GM23338 (cell line): ENCODE results near the gene PRKCQ. TPM values are rescaled to one million over a fixed set of nuclear protein-coding genes. Genes with fewer than 3 reads are reported as not detected.

Experiments
- ATAC-seq: fragments of 200-7000 bp; cut with Tn5 transposase; 3 replicates; pipeline ENCODE4 v1.9.1; 2020
- DNase-seq: peaks from one replicate; pipeline ENCODE4 v3.0.0-alpha.2; 2015; ENCODE audit warnings: low spot score
- H2AFZ ChIP-seq: fragments of 200-600 bp; sonication (generic); 2 replicates; pipeline ENCODE4 v1.8.0; 2016; ENCODE audit warnings: antibody characterized with exemption, mild to moderate bottlenecking, moderate library complexity
- H3F3A ChIP-seq: fragments of 200-600 bp; sonication (generic); replicated peaks from 2 replicates; pipeline ENCODE4 v1.8.0; 2017; ENCODE audit warnings: antibody characterized with exemption, mixed run types, low read depth
- H3K27ac ChIP-seq: fragments of 200-600 bp; sonication (generic); 2 replicates; pipeline ENCODE4 v1.6.1; 2016; ENCODE audit warnings: low read depth
- H3K27me3 ChIP-seq: fragments of 200-600 bp; sonication (generic); 2 replicates; pipeline ENCODE4 v1.8.0; 2016; ENCODE audit warnings: mild to moderate bottlenecking, mixed run types, moderate library complexity; ENCODE audit not compliant: insufficient read depth
- H3K36me3 ChIP-seq: fragments of 200-600 bp; sonication (generic); 2 replicates; pipeline ENCODE4 v1.8.0; 2016; ENCODE audit warnings: mild to moderate bottlenecking; ENCODE audit not compliant: insufficient read depth
- H3K4me1 ChIP-seq: fragments of 200-600 bp; sonication (generic); 2 replicates; pipeline ENCODE4 v1.8.0; 2016; ENCODE audit warnings: mild to moderate bottlenecking, moderate library complexity; ENCODE audit not compliant: insufficient read depth
- H3K4me2 ChIP-seq: fragments of 200-600 bp; sonication (generic); 2 replicates; pipeline ENCODE4 v1.7.1; 2017; ENCODE audit warnings: mixed run types
- H3K4me3 ChIP-seq: fragments of 200-600 bp; sonication (generic); 2 replicates; pipeline ENCODE4 v1.6.1; 2016; ENCODE audit warnings: mixed run types
- H3K79me2 ChIP-seq: fragments of 200-600 bp; sonication (generic); replicated peaks from 2 replicates; pipeline ENCODE4 v1.8.0; 2017; ENCODE audit warnings: mild to moderate bottlenecking; ENCODE audit not compliant: insufficient read depth
- H3K9me2 ChIP-seq: fragments of 200-600 bp; sonication (generic); 2 replicates; pipeline ENCODE4 v1.8.0; 2017; ENCODE audit not compliant: insufficient read depth
- H4K20me1 ChIP-seq: fragments of 200-600 bp; sonication (generic); replicated peaks from 2 replicates; pipeline ENCODE4 v1.8.0; 2017; ENCODE audit warnings: mild to moderate bottlenecking; ENCODE audit not compliant: insufficient read depth
- H3K27ac Mint-ChIP-seq: 2 replicates; pipeline ENCODE4 v1.8.0; 2020; ENCODE audit warnings: inconsistent platforms, mild to moderate bottlenecking, moderate library complexity, mixed read lengths
- H3K27me3 Mint-ChIP-seq: 3 replicates; pipeline ENCODE4 v1.8.0; 2022; ENCODE audit warnings: low read depth, mild to moderate bottlenecking, moderate library complexity, mixed read lengths, inconsistent platforms; ENCODE audit not compliant: insufficient read depth, poor library complexity
- H3K36me3 Mint-ChIP-seq: 3 replicates; pipeline ENCODE4 v1.8.0; 2021; ENCODE audit warnings: low read depth, mild to moderate bottlenecking, inconsistent platforms, moderate library complexity, mixed read lengths
- H3K4me1 Mint-ChIP-seq: 3 replicates; pipeline ENCODE4 v1.8.0; 2020; ENCODE audit warnings: mild to moderate bottlenecking, inconsistent platforms, mixed read lengths
- H3K4me3 Mint-ChIP-seq: 3 replicates; pipeline ENCODE4 v1.8.0; 2021; ENCODE audit warnings: moderate library complexity, mild to moderate bottlenecking, inconsistent platforms, mixed read lengths
- H3K9me3 Mint-ChIP-seq: 3 replicates; pipeline ENCODE4 v1.8.0; 2020; ENCODE audit warnings: moderate library complexity, mild to moderate bottlenecking, inconsistent platforms, mixed read lengths
- CREB1 ChIP-seq: fragments of 250-450 bp; sonication (Bioruptor Pico); IDR thresholded peaks from 2 replicates; pipeline ENCODE4 v1.5.0; 2020; ENCODE audit warnings: low read depth, mild to moderate bottlenecking, moderate library complexity
- ETS1 ChIP-seq: IDR thresholded peaks from 2 replicates; pipeline ENCODE4 v1.6.1; 2016; ENCODE audit warnings: antibody characterized with exemption
- EZH2 ChIP-seq: fragments of 200-600 bp; sonication (generic); IDR thresholded peaks from one replicate; pipeline ENCODE4 v1.8.0; 2017; ENCODE audit warnings: antibody characterized with exemption, mild to moderate bottlenecking, low read depth; ENCODE audit not compliant: unreplicated experiment
- EZH2phosphoT487 ChIP-seq: fragments of 200-600 bp; sonication (generic); IDR thresholded peaks from one replicate; pipeline ENCODE4 v1.8.1; 2018; ENCODE audit warnings: antibody characterized with exemption; ENCODE audit not compliant: unreplicated experiment
- JUNB ChIP-seq: IDR thresholded peaks from one replicate; pipeline ENCODE4 v1.6.1; 2016; ENCODE audit warnings: antibody characterized with exemption; ENCODE audit not compliant: unreplicated experiment
- POLR2AphosphoS5 ChIP-seq: IDR thresholded peaks from 2 replicates; pipeline ENCODE4 v1.6.1; 2016; ENCODE audit warnings: antibody characterized with exemption, low read depth
- REST ChIP-seq: IDR thresholded peaks from one replicate; pipeline ENCODE4 v1.6.1; 2018; ENCODE audit warnings: antibody characterized with exemption; ENCODE audit not compliant: unreplicated experiment
- STAT1 ChIP-seq: IDR thresholded peaks from one replicate; pipeline ENCODE4 v1.6.1; 2016; ENCODE audit warnings: antibody characterized with exemption; ENCODE audit not compliant: unreplicated experiment
- ZNF114 ChIP-seq: fragments of 250-450 bp; sonication (Bioruptor Pico); IDR thresholded peaks from 2 replicates; pipeline ENCODE4 v1.5.0; 2020; ENCODE audit warnings: mild to moderate bottlenecking, moderate library complexity
- ZNF331 ChIP-seq: fragments of 250-450 bp; sonication (Bioruptor Pico); IDR thresholded peaks from 2 replicates; pipeline ENCODE4 v1.5.0; 2020; ENCODE audit warnings: low read depth, mild to moderate bottlenecking, moderate library complexity
- ZNF462 ChIP-seq: fragments of 250-450 bp; sonication (Bioruptor Pico); IDR thresholded peaks from 2 replicates; pipeline ENCODE4 v1.5.0; 2020; ENCODE audit warnings: mild to moderate bottlenecking, moderate library complexity
- polyA plus RNA-seq: library from polyadenylated mRNA; unstranded; fragments of >200 nt; fragmentation: Nextera tagmentation; extraction: Ambion mirVana; gene quantifications from 2 replicates; pipeline ENCODE4 v1.2.1, GENCODE V29; 2016
- total RNA-seq: library from RNA; depleted of rRNA; stranded (reverse); fragments of >200 nt; shearing (Covaris generic); gene quantifications from 2 replicates; pipeline ENCODE4 v1.2.3, GENCODE V29; 2014

Gene PRKCQ
- total and polyA plus RNA-seq, 2 experiments from 2014 or later: 12.6 to 28.5 TPM

- H3K4me3 ChIP-seq: no peak overlapping the region
- no peaks in the 10 kb centered on the region for H3K4me1 ChIP-seq
- Mint-ChIP-seq H3K36me3 (peaks cover 21% of the 10 kb centered on the region), H3K4me1 (peaks cover 4% of the 10 kb centered on the region; the same call in 1 of the 3 replicates), H3K4me3 (no peak overlapping the region), H3K27ac (no peak overlapping the region), H3K9me3 (no peaks in the 10 kb centered on the region; the same call in 2 of the 3 replicates), H3K27me3 (peaks cover 1% of the 10 kb centered on the region)
- no peak overlapping the region for H3K4me2 ChIP-seq
- ATAC-seq (no peak), DNase-seq (no peak)
- H3F3A ChIP-seq: no peaks in the 10 kb centered on the region
- no peaks in the 10 kb centered on the region for H3K79me2 ChIP-seq
- TF ChIP-seq JUNB (no peak), EZH2 (no peak), ZNF114 (no peak)
- H4K20me1 ChIP-seq: 0 out of 2 replicates have a peak, but pooled peaks cover 3% of the 10 kb centered on the region
- no peaks in the 10 kb centered on the region for H3K9me2 ChIP-seq
- H3K36me3 ChIP-seq: peaks cover 7% of the 10 kb centered on the region
- H3K27ac ChIP-seq: no peak overlapping the region
- no peaks in the 10 kb centered on the region for H3K27me3 ChIP-seq
- H2AFZ ChIP-seq: no peak overlapping the region
These were observed 105.2 kb downstream of the PRKCQ start for GRCh38 chr10:6474871-6475270.

GRCh38 chr10:6473901-6474370 lies 106.1 kb downstream of the PRKCQ start:
- peaks cover 7% of the 10 kb centered on the region for H3K36me3 ChIP-seq
- no peak overlapping the region for H2AFZ ChIP-seq
- no peaks in the 10 kb centered on the region for H3K4me1 ChIP-seq
- no peaks in the 10 kb centered on the region for H3K27me3 ChIP-seq
- no peak overlapping the region for H3K4me2 ChIP-seq
- ATAC-seq (no peak), DNase-seq (no peak)
- no peaks in the 10 kb centered on the region for H3K9me2 ChIP-seq
- H3K27me3 Mint-ChIP-seq: peaks cover 2% of the 10 kb centered on the region
- H3F3A ChIP-seq: no peaks in the 10 kb centered on the region
- H3K27ac Mint-ChIP-seq: no peak overlapping the region
- no peak overlapping the region for H3K27ac ChIP-seq
- no peaks in the 10 kb centered on the region for H3K79me2 ChIP-seq
- no peaks in the 10 kb centered on the region; the same call in 2 of the 3 replicates for H3K9me3 Mint-ChIP-seq
- no peak overlapping the region for H3K4me3 ChIP-seq
- H4K20me1 ChIP-seq: no peaks in the 10 kb centered on the region
- peaks cover 4% of the 10 kb centered on the region; the same call in 1 of the 3 replicates for H3K4me1 Mint-ChIP-seq
- no peak overlapping the region for H3K4me3 Mint-ChIP-seq
- peaks cover 24% of the 10 kb centered on the region for H3K36me3 Mint-ChIP-seq
- TF ChIP-seq EZH2phosphoT487 (no peak), STAT1 (no peak), POLR2AphosphoS5 (no peak), JUNB (no peak), ETS1 (no peak), EZH2 (no peak), ZNF331 (CRISPR knock-in tag) (no peak), ZNF462 (CRISPR knock-in tag) (no peak), CREB1 (CRISPR knock-in tag) (no peak), REST (no peak), ZNF114 (no peak)
